ENCODE data around the gene SPON2. TPM values are rescaled to one million over a fixed set of nuclear protein-coding genes. Genes with fewer than 3 reads are reported as not detected.

Gene SPON2
- total RNA-seq, 1 experiment from 2014 or later = 6.6 TPM

DNA sequence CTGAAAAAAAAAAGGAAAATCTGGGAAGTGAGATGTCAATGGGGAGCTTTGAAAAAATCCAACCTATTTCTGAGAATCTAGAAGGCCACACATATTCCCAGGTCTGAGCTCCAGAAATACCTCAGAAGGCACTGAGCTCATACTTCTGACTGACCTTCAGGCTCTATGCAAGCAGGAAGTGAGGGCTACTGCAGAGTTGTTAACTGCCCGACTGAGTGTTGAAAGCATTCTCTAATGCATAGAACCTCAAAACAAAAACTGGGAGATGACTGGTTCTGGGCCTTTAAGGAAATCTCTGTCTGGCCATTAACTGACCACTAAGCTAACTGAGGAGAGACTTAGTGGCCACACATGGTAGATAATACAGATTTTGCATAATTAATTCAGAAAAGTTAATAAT lies 7.6 kb upstream of the SPON2 start:
- DNase-seq (ENCODE audit: low spot score) = no peak
- H3K4me3 Mint-ChIP-seq = no peak overlapping the region
- CTCF ChIA-PET = interaction anchor here (0.6 kb wide), 1 partner anchor 198 kb away, joined by 3 read pairs; no protein-coding TSS in a partner anchor
- no peaks in the 10 kb centered on the region for H3K4me1 Mint-ChIP-seq
- POLR2A ChIA-PET = no interaction called here
- no peak for TF ChIP-seq ATF2 (CRISPR knock-in tag; IDR thresholded peaks at IDR 0.05; ENCODE audit: borderline replicate concordance, low read depth)
- peaks cover 28% of the 10 kb centered on the region for H3K9me3 Mint-ChIP-seq
- no peak for ATAC-seq
- H3K27me3 Mint-ChIP-seq (ENCODE audit: low read depth) = peaks cover 44% of the 10 kb centered on the region
- no peak overlapping the region for H3K27ac Mint-ChIP-seq
- no peaks in the 10 kb centered on the region; the same call in 1 of the 2 replicates for H3K36me3 Mint-ChIP-seq

DNA sequence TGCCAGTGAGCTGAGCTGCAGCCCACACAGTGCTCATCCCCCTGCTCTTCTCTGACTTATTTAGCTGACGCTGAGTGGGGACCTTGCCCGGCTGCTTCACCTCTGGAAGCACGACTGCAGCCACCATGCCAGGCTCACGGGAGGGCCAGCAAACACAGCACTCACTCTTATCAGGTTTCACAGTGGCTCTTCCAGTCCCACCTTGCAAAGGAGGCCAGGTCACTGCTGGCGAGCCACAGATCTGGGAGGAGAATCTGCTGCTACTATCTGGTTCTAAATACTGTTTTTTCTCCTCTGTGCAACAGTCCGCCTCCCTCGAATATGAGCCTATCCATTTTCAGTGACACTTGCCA lies 6.7 kb upstream of the SPON2 start:
- CTCF ChIA-PET = no interaction called here
- Mint-ChIP-seq H3K9me3 (peaks cover 28% of the 10 kb centered on the region), H3K4me1 (no peaks in the 10 kb centered on the region), H3K27ac (no peak overlapping the region), H3K4me3 (no peak overlapping the region), H3K27me3 (ENCODE audit: low read depth) (peaks cover 50% of the 10 kb centered on the region), H3K36me3 (no peaks in the 10 kb centered on the region; the same call in 1 of the 2 replicates)
- POLR2A ChIA-PET = no interaction called here
- no peak for ATAC-seq
- no peak for DNase-seq (ENCODE audit: low spot score)
- TF ChIP-seq ATF1 (CRISPR knock-in tag; IDR thresholded peaks at IDR 0.05) (no peak), ESRRA (CRISPR knock-in tag; IDR thresholded peaks at IDR 0.05; ENCODE audit: borderline replicate concordance) (no peak), ZBTB21 (CRISPR knock-in tag; IDR thresholded peaks at IDR 0.05; ENCODE audit: borderline replicate concordance) (no peak), NFE2L1 (CRISPR knock-in tag; IDR thresholded peaks at IDR 0.05) (no peak), ZNF219 (CRISPR knock-in tag; IDR thresholded peaks at IDR 0.05; ENCODE audit: borderline replicate concordance) (no peak), JUN (CRISPR knock-in tag; IDR thresholded peaks at IDR 0.05) (no peak), ZNF121 (CRISPR knock-in tag; IDR thresholded peaks at IDR 0.05) (no peak), ZNF671 (CRISPR knock-in tag; IDR thresholded peaks at IDR 0.05) (no peak), CTCF (IDR thresholded peaks at IDR 0.05) (no peak), NR2C2 (CRISPR knock-in tag; IDR thresholded peaks at IDR 0.05) (no peak), ZNF232 (CRISPR knock-in tag; IDR thresholded peaks at IDR 0.05) (no peak), NR1H2 (CRISPR knock-in tag; IDR thresholded peaks at IDR 0.05) (no peak), ATF3 (CRISPR knock-in tag; conservative IDR thresholded peaks at IDR 0.05) (no peak), PRDM15 (CRISPR knock-in tag; IDR thresholded peaks at IDR 0.05) (no peak)
- TF ChIP-seq, protein P1, sequence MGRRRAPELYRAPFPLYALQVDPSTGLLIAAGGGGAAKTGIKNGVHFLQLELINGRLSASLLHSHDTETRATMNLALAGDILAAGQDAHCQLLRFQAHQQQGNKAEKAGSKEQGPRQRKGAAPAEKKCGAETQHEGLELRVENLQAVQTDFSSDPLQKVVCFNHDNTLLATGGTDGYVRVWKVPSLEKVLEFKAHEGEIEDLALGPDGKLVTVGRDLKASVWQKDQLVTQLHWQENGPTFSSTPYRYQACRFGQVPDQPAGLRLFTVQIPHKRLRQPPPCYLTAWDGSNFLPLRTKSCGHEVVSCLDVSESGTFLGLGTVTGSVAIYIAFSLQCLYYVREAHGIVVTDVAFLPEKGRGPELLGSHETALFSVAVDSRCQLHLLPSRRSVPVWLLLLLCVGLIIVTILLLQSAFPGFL (CRISPR knock-in tag; IDR thresholded peaks at IDR 0.05; ENCODE audit: borderline replicate concordance) = no peak
- TF ChIP-seq, protein P2, sequence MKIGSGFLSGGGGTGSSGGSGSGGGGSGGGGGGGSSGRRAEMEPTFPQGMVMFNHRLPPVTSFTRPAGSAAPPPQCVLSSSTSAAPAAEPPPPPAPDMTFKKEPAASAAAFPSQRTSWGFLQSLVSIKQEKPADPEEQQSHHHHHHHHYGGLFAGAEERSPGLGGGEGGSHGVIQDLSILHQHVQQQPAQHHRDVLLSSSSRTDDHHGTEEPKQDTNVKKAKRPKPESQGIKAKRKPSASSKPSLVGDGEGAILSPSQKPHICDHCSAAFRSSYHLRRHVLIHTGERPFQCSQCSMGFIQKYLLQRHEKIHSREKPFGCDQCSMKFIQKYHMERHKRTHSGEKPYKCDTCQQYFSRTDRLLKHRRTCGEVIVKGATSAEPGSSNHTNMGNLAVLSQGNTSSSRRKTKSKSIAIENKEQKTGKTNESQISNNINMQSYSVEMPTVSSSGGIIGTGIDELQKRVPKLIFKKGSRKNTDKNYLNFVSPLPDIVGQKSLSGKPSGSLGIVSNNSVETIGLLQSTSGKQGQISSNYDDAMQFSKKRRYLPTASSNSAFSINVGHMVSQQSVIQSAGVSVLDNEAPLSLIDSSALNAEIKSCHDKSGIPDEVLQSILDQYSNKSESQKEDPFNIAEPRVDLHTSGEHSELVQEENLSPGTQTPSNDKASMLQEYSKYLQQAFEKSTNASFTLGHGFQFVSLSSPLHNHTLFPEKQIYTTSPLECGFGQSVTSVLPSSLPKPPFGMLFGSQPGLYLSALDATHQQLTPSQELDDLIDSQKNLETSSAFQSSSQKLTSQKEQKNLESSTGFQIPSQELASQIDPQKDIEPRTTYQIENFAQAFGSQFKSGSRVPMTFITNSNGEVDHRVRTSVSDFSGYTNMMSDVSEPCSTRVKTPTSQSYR (CRISPR knock-in tag; IDR thresholded peaks at IDR 0.05) = no peak
- TF ChIP-seq, protein P3, sequence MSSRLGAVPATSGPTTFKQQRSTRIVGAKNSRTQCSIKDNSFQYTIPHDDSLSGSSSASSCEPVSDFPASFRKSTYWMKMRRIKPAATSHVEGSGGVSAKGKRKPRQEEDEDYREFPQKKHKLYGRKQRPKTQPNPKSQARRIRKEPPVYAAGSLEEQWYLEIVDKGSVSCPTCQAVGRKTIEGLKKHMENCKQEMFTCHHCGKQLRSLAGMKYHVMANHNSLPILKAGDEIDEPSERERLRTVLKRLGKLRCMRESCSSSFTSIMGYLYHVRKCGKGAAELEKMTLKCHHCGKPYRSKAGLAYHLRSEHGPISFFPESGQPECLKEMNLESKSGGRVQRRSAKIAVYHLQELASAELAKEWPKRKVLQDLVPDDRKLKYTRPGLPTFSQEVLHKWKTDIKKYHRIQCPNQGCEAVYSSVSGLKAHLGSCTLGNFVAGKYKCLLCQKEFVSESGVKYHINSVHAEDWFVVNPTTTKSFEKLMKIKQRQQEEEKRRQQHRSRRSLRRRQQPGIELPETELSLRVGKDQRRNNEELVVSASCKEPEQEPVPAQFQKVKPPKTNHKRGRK (CRISPR knock-in tag; IDR thresholded peaks at IDR 0.05; ENCODE audit: borderline replicate concordance) = no peak
- TF ChIP-seq, protein P4, sequence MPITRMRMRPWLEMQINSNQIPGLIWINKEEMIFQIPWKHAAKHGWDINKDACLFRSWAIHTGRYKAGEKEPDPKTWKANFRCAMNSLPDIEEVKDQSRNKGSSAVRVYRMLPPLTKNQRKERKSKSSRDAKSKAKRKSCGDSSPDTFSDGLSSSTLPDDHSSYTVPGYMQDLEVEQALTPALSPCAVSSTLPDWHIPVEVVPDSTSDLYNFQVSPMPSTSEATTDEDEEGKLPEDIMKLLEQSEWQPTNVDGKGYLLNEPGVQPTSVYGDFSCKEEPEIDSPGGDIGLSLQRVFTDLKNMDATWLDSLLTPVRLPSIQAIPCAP (CRISPR knock-in tag; IDR thresholded peaks at IDR 0.05) = no peak
- TF ChIP-seq, protein P5, sequence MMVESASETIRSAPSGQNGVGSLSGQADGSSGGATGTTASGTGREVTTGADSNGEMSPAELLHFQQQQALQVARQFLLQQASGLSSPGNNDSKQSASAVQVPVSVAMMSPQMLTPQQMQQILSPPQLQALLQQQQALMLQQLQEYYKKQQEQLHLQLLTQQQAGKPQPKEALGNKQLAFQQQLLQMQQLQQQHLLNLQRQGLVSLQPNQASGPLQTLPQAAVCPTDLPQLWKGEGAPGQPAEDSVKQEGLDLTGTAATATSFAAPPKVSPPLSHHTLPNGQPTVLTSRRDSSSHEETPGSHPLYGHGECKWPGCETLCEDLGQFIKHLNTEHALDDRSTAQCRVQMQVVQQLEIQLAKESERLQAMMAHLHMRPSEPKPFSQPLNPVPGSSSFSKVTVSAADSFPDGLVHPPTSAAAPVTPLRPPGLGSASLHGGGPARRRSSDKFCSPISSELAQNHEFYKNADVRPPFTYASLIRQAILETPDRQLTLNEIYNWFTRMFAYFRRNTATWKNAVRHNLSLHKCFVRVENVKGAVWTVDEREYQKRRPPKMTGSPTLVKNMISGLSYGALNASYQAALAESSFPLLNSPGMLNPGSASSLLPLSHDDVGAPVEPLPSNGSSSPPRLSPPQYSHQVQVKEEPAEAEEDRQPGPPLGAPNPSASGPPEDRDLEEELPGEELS (CRISPR knock-in tag; IDR thresholded peaks at IDR 0.05) = no peak
